ENCODE data around the gene RTEL1.

The RTEL1 gene

DNA sequence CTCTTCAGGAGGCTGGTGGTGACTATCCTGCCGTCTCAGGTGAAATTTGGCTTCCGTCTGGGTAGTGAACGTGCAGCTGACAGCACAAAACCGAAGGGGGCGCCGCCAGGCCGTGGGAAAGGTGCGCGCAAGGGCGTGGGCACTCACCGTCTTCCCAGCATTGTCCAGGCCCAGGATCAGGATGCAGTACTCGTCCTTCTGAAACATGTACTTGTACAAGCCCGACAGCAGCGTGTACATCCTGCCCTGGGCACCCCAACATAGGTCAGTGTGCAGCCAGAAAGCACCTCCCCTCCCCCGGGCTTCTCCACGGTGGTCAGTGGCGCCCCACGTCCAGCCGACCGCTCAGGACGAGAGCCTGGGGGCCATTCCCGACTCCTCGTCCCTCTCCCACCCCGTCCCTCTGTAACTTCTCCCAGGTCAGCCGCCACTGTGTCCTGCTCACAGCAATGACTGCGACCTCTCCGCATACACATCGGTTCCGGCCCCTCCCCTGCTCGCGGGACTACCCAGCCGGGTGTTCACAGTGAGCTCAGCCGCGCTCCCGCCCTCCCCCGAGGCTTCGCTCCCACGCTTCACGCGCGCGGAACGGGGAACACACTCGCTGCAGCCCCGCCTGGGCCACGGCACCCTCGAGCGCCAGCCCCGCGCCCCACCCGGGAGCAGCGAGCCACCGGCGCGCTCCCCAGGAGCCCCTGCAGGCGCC, 48.9 kb downstream of the RTEL1 start:
- H3K36me3 ChIP-seq (ENCODE audit: control insufficient read depth, low read length) = peaks cover 68% of the 10 kb centered on the region

GRCh38 chr20:63707558-63708300, 49.6 kb downstream of the RTEL1 start, which contains the start of the genes ARFRP1 and ZGPAT:
ARFRP1 (minus strand) TSS chr20:63707976; CDS start chr20:63707091, 885 bp downstream.
ZGPAT (plus strand) TSS chr20:63708039; CDS start chr20:63708581, 542 bp downstream.
- Histone ChIP-seq H3K36me3 (ENCODE audit: control insufficient read depth, low read length) (peaks cover 76% of the 10 kb centered on the region), H3K27ac (ENCODE audit: low read depth, low read length) (peak within 1 kb of the TSS; percentile 52), H3F3A (ENCODE audit: control insufficient read depth, insufficient read depth) (no peaks in the 10 kb centered on the region), H4K20me1 (ENCODE audit: control insufficient read depth, insufficient read depth, low read depth, low read length) (peaks cover 14% of the 10 kb centered on the region), H3K9me2 (replicated peaks; ENCODE audit: control insufficient read depth, low read length) (no peaks in the 10 kb centered on the region), H3K4me2 (ENCODE audit: low read length) (peak within 1 kb of the TSS; percentile 95), H3K9me3 (ENCODE audit: control insufficient read depth, insufficient read depth, low read length) (peaks cover 7% of the 10 kb centered on the region; the same call in 1 of the 2 replicates), H3K4me1 (ENCODE audit: control insufficient read depth, low read length) (peaks cover 18% of the 10 kb centered on the region), H3K79me2 (ENCODE audit: control insufficient read depth, low read length) (peaks cover 76% of the 10 kb centered on the region), H3K4me3 (ENCODE audit: low read length) (peak within 1 kb of the TSS; percentile 87), H3K27me3 (ENCODE audit: control insufficient read depth, low read length) (no peaks in the 10 kb centered on the region)
- TF ChIP-seq CTCF (IDR thresholded peaks at IDR 0.05; ENCODE audit: low read depth, low read length, poor library complexity, severe bottlenecking) = no peak
- no peak for TF ChIP-seq EZH2phosphoT487 (IDR thresholded peaks at IDR 0.05; ENCODE audit: borderline replicate concordance, low read length)

More for the DNA sequence above, 48.9 kb downstream of the RTEL1 start:
- peak overlapping the region; percentile 87 for H3K4me3 ChIP-seq (ENCODE audit: low read length)
- H3K4me2 ChIP-seq (ENCODE audit: low read length) = peak overlapping the region; percentile 95
- H3K27ac ChIP-seq (ENCODE audit: low read depth, low read length) = peak overlapping the region; percentile 52
- H3F3A ChIP-seq (ENCODE audit: control insufficient read depth, insufficient read depth) = no peaks in the 10 kb centered on the region
- H3K9me3 ChIP-seq (ENCODE audit: control insufficient read depth, insufficient read depth, low read length) = peaks cover 2% of the 10 kb centered on the region; the same call in 1 of the 2 replicates
- peaks cover 18% of the 10 kb centered on the region for H3K4me1 ChIP-seq (ENCODE audit: control insufficient read depth, low read length)
- H3K9me2 ChIP-seq (replicated peaks; ENCODE audit: control insufficient read depth, low read length) = no peaks in the 10 kb centered on the region
- TF ChIP-seq EZH2phosphoT487 (IDR thresholded peaks at IDR 0.05; ENCODE audit: borderline replicate concordance, low read length) = no peak
- TF ChIP-seq CTCF (IDR thresholded peaks at IDR 0.05; ENCODE audit: low read depth, low read length, poor library complexity, severe bottlenecking) = peak; percentile 68
- H4K20me1 ChIP-seq (ENCODE audit: control insufficient read depth, insufficient read depth, low read depth, low read length) = peaks cover 14% of the 10 kb centered on the region
- peaks cover 69% of the 10 kb centered on the region for H3K79me2 ChIP-seq (ENCODE audit: control insufficient read depth, low read length)
- H3K27me3 ChIP-seq (ENCODE audit: control insufficient read depth, low read length) = no peaks in the 10 kb centered on the region

GRCh38 chr20:63708301-63709148, 50.4 kb downstream of the RTEL1 start:
- Histone ChIP-seq H4K20me1 (ENCODE audit: control insufficient read depth, insufficient read depth, low read depth, low read length) (peaks cover 14% of the 10 kb centered on the region), H3K27me3 (ENCODE audit: control insufficient read depth, low read length) (no peaks in the 10 kb centered on the region), H3K4me3 (ENCODE audit: low read length) (peak overlapping the region; percentile 87), H3K4me1 (ENCODE audit: control insufficient read depth, low read length) (peaks cover 18% of the 10 kb centered on the region), H3K27ac (ENCODE audit: low read depth, low read length) (no peak overlapping the region), H3K4me2 (ENCODE audit: low read length) (peak overlapping the region; percentile 95), H3K9me3 (ENCODE audit: control insufficient read depth, insufficient read depth, low read length) (peaks cover 7% of the 10 kb centered on the region; the same call in 1 of the 2 replicates), H3K9me2 (replicated peaks; ENCODE audit: control insufficient read depth, low read length) (no peaks in the 10 kb centered on the region), H3K79me2 (ENCODE audit: control insufficient read depth, low read length) (peaks cover 84% of the 10 kb centered on the region), H3K36me3 (ENCODE audit: control insufficient read depth, low read length) (peaks cover 81% of the 10 kb centered on the region), H3F3A (ENCODE audit: control insufficient read depth, insufficient read depth) (no peaks in the 10 kb centered on the region)
- TF ChIP-seq CTCF (IDR thresholded peaks at IDR 0.05; ENCODE audit: low read depth, low read length, poor library complexity, severe bottlenecking) (no peak), EZH2phosphoT487 (IDR thresholded peaks at IDR 0.05; ENCODE audit: borderline replicate concordance, low read length) (no peak)

All from DOHH2 (cell line).